ENCODE measurements around the gene TRIO. TPM values are rescaled to one million over a fixed set of nuclear protein-coding genes. Genes with fewer than 3 reads are reported as not detected.

TRIO gene
- total and polyA plus RNA-seq, 11 donors: 35.2 to 99.1 (median 58.4) TPM

DNA sequence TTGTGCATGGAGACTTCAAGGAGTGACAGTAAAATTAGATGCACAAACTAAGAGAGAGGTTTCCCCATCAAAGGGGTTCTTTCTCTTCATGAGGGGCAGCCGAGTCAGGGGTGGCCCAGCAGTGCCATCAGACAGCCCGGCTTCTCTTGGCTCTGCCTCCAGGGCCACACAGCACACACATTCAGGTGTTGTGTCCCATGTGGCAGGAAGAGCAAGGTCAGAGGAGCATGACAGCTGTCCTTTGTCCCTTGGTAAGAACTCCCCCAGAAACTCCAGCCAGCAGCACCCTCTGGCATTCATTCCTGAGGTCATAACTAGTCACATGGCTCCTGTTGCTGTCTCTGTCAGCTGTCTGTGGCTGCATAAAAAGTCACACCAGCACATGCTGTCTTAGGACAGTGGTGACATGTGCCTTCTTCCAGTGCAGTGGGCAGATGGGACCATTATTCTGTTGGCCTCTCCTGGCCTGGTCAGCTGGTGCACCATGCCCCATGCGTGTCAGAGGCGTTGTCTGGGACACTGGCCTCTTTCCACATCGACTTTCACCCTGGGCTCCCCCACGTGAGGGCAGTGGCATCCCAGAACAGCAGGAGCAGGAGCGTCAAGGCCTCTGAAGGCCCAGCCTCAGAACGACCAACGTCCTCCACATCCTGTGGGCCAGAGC is 360.0 kb downstream of the TRIO start:
- H3K27ac ChIP-seq: peak overlapping the region in 6 of 12 donors; percentile 7 to 71 (median 44)
- H3K4me3 ChIP-seq: no peak overlapping the region
- no peaks in the 10 kb centered on the region for H3K27me3 ChIP-seq
- H3K4me1 ChIP-seq: peaks cover 0 to 10% (median 0%) of the 10 kb centered on the region in 12 donors
- no peaks in the 10 kb centered on the region for H3K9me3 ChIP-seq
- WGBS, 4 donors: 50 to 60% (median 58%) methylated on average over 8 to 9 of the region's 9 CpGs
- ATAC-seq: peak; percentile 49 to 78 (median 70)
- no peak for DNase-seq
- intact Hi-C loops (cut with DNase I): loop anchor here in 3 of 10 donors (5.0 to 10.0 kb wide), 2 partner anchors 142 to 144 kb away; no protein-coding TSS in a partner anchor
- TF ChIP-seq, protein P1, sequence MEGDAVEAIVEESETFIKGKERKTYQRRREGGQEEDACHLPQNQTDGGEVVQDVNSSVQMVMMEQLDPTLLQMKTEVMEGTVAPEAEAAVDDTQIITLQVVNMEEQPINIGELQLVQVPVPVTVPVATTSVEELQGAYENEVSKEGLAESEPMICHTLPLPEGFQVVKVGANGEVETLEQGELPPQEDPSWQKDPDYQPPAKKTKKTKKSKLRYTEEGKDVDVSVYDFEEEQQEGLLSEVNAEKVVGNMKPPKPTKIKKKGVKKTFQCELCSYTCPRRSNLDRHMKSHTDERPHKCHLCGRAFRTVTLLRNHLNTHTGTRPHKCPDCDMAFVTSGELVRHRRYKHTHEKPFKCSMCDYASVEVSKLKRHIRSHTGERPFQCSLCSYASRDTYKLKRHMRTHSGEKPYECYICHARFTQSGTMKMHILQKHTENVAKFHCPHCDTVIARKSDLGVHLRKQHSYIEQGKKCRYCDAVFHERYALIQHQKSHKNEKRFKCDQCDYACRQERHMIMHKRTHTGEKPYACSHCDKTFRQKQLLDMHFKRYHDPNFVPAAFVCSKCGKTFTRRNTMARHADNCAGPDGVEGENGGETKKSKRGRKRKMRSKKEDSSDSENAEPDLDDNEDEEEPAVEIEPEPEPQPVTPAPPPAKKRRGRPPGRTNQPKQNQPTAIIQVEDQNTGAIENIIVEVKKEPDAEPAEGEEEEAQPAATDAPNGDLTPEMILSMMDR (IDR thresholded peaks at IDR 0.05): no peak
- TF ChIP-seq POLR2A (IDR thresholded peaks at IDR 0.05): no peak
- peaks cover 0 to 100% (median 95%) of the 10 kb centered on the region in 9 donors for H3K36me3 ChIP-seq

DNA sequence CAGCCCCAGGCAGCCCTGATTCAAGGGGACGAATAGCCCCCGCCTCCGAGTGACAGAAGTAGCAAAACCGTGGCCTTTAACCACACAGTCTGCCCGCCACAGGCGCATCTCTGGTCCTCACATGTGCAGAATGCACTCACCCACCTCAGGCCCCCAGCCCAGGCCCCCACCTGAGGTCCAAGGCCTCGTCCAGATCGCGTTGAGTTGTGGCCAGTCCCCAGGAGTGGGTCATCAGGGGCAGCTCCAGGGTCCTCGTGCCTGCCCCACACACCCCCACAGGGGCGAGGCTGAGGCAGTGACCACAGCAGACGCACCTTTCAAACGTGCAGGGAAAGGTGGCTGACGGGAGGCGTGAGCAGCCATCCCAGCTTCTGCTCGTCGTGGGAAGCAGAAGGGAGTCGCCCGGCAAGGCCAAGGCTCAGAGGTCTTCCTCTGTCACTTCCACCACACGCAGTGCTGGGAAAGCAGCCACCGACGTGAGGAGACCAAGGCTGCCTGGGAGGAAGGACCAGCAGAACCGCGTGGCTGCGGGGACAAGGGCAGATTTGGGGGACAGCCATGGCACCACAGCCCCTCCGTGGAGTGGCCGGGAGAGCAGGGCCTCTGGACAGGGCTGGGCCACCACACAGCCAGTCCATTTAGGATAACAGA is 360.7 kb downstream of the TRIO start:
- no peaks in the 10 kb centered on the region for H3K27me3 ChIP-seq
- no peak overlapping the region for H3K4me3 ChIP-seq
- ATAC-seq (peak in 2 of 4 donors; percentile 3 to 7), DNase-seq (no peak)
- intact Hi-C loops (cut with DNase I): loop anchor here in 3 of 10 donors (5.0 to 10.0 kb wide), 2 partner anchors 141 to 143 kb away; no protein-coding TSS in a partner anchor
- peak overlapping the region in 4 of 12 donors; percentile 34 to 71 (median 54) for H3K27ac ChIP-seq
- WGBS, 4 donors: 83 to 89% (median 86%) methylated on average over 15 to 27 of the region's 27 CpGs
- no peaks in the 10 kb centered on the region for H3K9me3 ChIP-seq
- peaks cover 0 to 100% (median 95%) of the 10 kb centered on the region in 9 donors for H3K36me3 ChIP-seq
- no peak for TF ChIP-seq POLR2A (IDR thresholded peaks at IDR 0.05)
- TF ChIP-seq, protein P1 (IDR thresholded peaks at IDR 0.05): no peak
- H3K4me1 ChIP-seq: peaks cover 0 to 10% (median 0%) of the 10 kb centered on the region in 12 donors

DNA sequence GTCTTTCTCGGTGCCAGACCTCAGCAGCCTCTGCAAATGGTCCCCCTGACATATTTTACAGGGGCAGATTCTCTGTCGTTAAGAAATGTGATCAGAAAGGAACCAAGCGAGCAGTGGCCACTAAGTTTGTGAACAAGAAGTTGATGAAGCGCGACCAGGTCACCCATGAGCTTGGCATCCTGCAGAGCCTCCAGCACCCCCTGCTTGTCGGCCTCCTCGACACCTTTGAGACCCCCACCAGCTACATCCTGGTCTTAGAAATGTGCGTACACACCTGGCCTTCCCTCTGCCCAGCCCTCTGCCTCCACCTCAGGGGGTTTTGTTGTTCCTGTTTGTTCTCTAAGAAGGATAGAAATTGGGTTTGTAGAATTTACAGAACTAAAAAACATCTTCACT is 361.2 kb downstream of the TRIO start:
- Histone ChIP-seq H3K27me3 (no peaks in the 10 kb centered on the region), H3K9me3 (no peaks in the 10 kb centered on the region), H3K27ac (peak overlapping the region in 1 of 12 donors; percentile 71), H3K36me3 (peaks cover 0 to 100% (median 92%) of the 10 kb centered on the region in 9 donors), H3K4me3 (no peak overlapping the region), H3K4me1 (peaks cover 0 to 10% (median 0%) of the 10 kb centered on the region in 12 donors)
- TF ChIP-seq, protein P1 (IDR thresholded peaks at IDR 0.05): no peak
- TF ChIP-seq POLR2A (IDR thresholded peaks at IDR 0.05): no peak
- no peak for ATAC-seq
- intact Hi-C loops (cut with DNase I): loop anchor here in 3 of 10 donors (5.0 to 10.0 kb wide), 2 partner anchors 140 to 143 kb away; no protein-coding TSS in a partner anchor
- DNase-seq: no peak
- WGBS, 4 donors: 92 to 98% (median 94%) methylated on average over 8 of the region's 8 CpGs

DNA sequence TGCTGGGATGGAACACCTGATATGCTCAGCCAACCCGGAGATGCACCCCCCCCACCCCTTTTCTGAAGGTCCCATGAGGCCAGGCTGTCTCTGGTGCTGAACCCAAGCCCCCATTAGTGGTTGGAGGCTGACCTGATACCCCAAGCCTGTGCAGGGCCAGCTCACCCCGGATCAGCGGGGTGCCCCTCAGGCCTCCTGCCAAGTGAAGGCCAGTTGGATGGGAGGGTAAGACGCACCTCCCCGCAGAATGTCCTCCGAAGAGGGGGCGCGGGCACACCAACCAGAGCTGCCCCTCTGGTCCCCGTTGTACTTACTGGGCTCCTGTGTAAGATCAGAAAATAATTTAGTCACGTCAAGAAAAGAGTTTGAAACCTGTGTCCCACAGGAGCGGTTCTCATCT is 361.7 kb downstream of the TRIO start:
- no peak for ATAC-seq
- H3K9me3 ChIP-seq: no peaks in the 10 kb centered on the region

More for the DNA sequence above, 361.7 kb downstream of the TRIO start:
- H3K4me1 ChIP-seq: peaks cover 0 to 10% (median 0%) of the 10 kb centered on the region in 12 donors
- H3K36me3 ChIP-seq: peaks cover 0 to 97% (median 87%) of the 10 kb centered on the region in 9 donors
- no peaks in the 10 kb centered on the region for H3K27me3 ChIP-seq
- TF ChIP-seq, protein P1 (IDR thresholded peaks at IDR 0.05): no peak
- TF ChIP-seq POLR2A (IDR thresholded peaks at IDR 0.05): no peak
- WGBS, 4 donors: 88 to 95% (median 93%) methylated on average over 9 to 11 of the region's 11 CpGs
- no peak overlapping the region for H3K4me3 ChIP-seq
- intact Hi-C loops (cut with DNase I): loop anchor here in 3 of 10 donors (5.0 to 10.0 kb wide), 2 partner anchors 140 to 142 kb away; no protein-coding TSS in a partner anchor
- no peak for DNase-seq
- H3K27ac ChIP-seq: no peak overlapping the region
